OCI-LY3 (cell line): ENCODE measurements around the gene DDX28.

Source experiments
- CTCF ChIP-seq: fragments of 200-600, 300-600 bp; sonication (generic); IDR thresholded peaks from 2 replicates; pipeline ENCODE4 v1.5.1; 2014; ENCODE audit warnings: antibody characterized with exemption, low read length, low read depth
- EZH2phosphoT487 ChIP-seq: fragments of 200-600 bp; shearing (Covaris generic); IDR thresholded peaks from 2 replicates; pipeline ENCODE4 v1.6.1; 2018; ENCODE audit warnings: antibody characterized with exemption, mixed run types, low read depth

- TF ChIP-seq CTCF (no peak), EZH2phosphoT487 (no peak)
Measured at GRCh38 chr16:67977005-67977404, 46.0 kb downstream of the DDX28 start.
